ENCODE results near the gene MACROD2.

MACROD2 gene

DNA sequence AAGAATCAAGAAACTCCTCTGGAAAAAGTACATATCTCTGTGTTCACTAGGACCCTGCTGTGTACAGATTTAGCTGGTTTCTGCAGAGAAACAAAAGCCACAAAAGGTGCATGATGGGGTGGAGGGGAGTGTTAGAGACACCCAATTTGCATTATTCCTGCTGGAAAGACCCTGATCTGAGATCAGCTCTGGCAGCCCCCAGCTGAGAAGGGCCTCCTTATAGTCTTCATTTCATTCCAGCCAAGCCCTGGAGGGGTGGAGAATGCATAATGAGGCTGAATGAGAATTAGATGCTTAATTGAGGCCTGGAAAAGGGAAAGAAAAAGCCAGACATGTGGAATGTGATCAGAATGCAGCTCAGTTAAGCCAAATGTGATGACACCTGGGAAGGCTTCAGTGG is 2032.4 kb downstream of the MACROD2 start:
- no peak for DNase-seq

DNA sequence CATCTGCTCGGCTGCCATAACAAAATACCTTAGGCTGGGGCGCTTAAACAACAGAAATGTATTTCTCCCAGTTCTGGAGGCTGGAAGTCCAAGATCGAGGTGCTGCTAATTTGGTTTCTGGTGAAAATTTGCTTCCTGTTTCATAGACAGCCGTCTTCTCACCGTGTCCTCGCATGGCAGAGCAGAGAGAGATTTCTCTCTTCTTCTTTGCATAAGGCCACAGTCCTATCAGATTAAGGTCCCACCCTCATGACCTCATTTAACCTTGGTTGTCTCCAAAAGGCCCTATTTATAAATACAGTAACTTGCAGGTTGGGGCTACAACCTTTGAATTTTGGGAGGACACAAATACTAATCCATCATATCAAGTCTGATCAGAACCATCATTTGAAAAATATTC is 2033.6 kb downstream of the MACROD2 start:
- DNase-seq, result no peak

DNA sequence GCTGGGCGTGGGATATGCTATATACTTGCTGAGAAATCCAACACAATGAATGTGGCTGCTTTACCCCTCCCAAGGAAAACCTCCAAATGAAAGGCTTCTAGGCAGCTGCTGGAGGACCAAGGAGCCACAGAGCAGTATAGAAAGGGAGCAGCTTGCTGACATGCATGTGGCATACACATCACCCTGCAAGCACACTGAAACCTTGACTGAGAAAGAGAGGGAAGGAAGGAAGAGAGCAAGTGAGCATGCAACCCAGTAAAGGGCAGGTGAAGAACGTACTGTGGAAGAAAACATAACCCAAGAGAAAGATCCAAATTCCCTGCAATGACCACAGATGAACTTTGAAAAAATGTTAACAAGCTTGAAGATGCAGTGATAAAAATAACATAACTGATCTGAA is 2034.9 kb downstream of the MACROD2 start:
- no peak for DNase-seq

DNA sequence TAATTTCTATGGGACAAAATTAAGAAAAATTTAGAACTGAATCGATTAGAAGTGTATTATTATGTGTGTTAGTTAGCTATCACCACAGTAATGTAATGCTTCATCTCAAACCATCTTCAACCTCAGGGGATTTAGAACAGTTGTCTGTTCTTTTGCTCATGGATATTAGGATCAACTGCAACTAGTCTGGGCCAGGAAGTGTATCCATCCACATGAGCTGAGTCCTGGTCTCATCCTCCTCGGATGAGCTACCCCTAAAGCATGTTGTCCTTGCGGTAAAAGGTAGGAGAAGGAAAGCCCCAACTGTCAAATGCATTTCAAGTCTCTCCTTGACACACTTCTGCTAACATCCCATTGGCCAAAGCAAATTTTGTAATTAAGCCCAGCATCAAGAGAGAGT is 2040.3 kb downstream of the MACROD2 start:
- no peak for DNase-seq

DNA sequence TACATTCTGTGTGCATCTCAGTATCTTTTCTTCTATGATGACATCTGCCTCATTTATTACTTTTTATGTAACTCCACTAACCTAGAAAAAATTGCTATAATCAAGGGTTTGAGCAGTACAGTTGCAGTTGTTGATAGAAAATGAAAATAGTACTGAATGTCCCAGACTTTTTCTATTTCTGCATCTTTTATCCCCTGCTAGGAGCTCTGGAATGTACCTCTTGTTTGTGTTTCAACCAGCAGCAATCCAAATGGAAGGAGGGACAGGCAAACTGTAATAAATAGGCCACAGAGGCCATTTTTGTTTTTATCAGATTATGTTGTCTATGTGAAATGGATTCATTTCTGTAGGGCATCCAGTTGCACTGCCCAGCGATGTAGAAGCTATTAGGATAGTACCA is 2041.0 kb downstream of the MACROD2 start:
- no peak for DNase-seq

DNA sequence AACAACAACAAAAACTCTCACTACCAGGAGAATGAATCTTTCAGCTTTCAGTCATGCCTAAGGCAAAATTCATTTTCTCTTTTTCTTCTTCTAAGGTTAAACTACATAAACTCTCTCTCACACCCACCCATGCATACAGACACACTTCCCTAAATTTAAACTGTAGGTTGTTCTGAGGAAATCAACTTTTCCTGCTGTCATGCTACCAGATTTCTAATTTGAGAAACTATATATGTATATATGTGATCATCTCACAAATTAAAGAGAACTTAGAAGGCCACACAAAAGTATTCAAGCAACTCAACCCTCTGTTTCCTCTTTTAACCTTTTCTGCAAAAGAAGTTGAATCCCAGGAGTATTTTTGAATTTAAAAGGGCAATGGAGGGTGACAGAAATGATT is 2045.4 kb downstream of the MACROD2 start:
- no peak for DNase-seq

DNA sequence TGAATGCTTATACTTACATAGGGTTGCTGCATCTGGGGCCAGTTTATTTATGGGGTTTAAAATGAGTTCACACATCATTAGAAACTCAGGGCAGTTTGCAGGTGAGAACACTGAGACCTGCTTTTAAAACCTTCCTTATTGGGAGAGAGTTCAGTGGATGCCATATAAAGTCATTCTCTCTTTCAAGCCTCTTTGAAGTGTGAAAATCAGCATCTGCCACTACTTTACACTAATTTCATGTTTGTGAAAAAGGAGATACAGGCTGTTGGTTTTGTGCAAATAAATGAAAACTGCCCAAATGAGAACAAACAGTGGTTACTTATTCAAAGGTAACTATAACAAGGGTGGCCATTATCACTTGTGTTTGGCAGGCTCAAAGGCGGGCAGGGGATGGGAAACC is 2047.4 kb downstream of the MACROD2 start:
- DNase-seq, result no peak

DNA sequence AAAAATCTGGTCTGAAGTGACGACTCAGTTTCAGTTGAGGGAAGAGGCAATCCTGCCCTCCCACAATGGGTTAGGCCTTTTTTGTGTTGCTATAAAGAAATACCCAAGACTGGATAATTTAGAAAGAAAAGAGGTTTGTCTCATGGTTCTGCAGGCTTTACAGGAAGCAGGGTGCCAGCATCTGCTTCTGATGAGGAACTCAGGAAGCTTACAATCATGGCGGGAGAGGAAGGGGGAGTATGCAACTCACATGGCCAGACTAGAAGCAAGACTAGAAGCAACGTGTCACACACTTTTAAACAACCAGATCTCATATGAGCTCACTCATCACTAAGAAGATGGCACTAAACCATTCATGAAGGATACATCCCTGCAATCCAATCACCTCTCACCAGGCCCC is 2048.6 kb downstream of the MACROD2 start:
- no peak for DNase-seq

DNA sequence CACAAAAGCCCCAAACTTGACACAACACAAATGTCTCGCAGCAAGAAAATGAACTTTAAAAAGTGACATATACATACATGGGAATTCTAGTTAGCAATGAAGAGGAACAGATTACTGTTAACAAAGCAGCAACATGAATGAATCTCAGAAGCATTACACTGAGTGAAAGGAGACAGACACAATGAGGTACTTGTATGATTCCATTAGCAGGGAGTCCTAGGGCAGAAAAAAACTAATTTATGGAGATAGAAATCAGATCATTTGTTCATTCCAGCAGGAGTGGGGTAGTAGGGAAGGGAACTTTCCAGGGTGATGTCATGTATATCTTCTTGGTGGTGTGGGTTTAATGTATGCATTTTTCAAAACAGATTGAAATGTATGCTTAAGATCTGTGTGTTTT is 2053.6 kb downstream of the MACROD2 start:
- DNase-seq, result no peak

DNA sequence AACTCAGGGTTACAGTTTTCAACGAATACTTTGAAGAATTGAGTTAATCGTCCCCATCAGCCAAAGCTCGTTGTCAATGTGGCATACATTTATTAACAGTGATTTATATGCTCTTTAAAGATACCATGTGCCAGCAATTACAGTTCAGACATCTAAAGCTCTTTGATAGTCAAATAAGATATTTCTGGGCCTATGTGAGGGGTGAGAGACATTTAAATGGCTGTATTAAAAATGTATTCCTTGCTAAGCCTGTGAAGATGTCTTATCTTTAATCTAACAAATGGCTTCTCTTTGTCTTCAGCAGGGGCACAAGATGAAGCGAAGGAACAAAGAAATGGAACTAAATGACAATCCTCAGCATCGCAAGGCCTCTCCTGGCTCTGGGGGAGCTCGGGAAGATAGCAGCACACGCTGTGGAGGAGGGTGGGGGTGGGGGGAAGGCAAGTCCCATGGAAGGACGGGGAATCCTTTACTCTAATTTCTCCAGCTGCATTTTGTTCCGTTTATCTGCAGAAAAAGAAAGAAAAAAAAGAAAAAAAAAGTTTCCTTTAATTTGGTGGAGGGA is 2054.3 kb downstream of the MACROD2 start:
- no peak for DNase-seq

DNA sequence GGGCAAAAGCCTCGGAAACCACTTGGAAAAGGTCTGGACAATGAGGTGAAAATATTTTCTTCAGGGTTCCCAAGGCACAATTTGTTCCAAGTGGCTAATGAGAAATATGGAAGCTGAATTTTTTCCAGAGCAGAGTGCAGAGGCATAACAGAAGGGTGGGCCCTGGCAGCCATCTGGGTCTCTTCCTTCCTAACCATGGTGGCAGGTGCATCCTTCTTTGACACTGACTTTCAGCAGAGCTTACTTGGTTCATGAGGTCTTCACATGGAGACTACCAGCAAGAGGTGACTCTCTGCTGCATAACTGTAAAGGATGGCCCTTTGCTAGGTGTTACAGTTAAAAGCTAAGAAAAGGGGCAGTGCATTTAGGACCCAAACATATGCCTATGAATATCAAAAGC is 2055.1 kb downstream of the MACROD2 start:
- no peak for DNase-seq

DNA sequence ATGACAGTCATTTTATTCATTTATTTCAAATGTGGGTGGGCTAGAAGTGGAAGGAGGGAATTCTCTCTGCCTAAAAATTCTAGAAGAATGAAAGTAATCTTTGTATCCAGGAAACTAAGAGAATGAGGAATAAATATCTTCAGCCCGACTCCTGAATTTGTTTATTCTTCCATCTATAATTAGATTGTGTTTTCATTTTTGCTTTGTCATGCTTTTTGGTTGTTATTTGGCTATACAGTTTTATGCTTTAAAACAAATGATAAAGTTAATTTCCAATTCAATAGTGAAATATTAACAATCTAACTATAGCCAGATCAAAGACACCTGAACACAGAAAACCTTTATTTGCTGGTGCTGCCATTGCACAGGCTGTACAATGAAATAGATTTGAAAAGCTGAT is 2056.7 kb downstream of the MACROD2 start:
- DNase-seq, result no peak

DNA sequence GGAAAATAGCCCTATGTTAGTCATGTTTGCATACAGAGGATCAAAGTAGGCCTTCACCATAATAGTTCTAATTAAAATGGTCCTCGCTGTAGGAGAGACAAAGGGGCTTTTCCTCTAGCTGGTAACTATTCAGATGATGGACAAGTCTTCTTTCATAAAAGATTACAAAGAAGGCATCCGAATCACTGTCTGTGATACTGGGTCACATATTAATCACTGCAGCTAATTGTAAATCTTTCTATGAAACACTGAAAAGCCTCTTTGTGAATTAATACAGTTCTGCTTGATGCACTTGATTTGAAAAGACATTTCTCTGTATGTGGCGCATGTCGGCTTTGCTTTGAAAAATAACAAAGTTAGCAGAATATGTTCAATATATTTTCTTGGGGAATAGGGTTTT is 2057.1 kb downstream of the MACROD2 start:
- no peak for DNase-seq

DNA sequence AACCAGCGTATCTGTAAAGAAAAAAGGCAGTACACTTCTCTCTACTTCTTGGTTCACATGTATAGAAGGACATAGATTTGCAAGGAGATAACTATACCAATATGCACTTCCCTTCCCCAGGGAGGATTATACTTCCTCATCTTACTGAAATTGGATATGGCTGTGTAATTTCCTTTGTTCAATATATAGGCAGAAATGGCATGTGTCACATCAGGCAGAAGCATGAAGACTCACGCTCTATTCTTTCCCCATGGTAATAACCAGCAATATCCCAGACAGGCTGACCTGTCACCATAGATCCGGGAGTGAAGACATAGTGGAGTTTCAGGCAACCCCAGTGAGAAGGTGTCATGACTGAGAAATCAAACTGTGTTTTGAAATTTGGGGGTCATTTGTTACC is 2059.7 kb downstream of the MACROD2 start:
- DNase-seq, result no peak

DNA sequence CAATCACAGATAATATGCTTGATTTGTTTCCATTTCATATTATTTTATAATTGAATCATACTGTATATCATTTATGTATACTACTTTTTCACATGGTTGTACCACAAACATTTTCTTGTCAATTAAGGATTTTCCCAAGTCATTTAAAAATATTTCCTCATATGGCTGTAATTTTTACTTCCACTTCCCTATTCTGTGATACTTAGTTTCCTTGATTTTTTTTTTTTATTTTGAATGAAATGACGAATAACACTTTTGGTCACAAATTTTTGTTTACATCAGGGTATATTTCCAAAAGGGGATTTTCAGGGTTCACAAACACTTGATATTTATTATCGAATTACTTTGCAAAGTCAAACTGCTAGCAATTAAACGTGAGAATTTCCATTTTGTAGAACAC is 2062.3 kb downstream of the MACROD2 start:
- no peak for DNase-seq

DNA sequence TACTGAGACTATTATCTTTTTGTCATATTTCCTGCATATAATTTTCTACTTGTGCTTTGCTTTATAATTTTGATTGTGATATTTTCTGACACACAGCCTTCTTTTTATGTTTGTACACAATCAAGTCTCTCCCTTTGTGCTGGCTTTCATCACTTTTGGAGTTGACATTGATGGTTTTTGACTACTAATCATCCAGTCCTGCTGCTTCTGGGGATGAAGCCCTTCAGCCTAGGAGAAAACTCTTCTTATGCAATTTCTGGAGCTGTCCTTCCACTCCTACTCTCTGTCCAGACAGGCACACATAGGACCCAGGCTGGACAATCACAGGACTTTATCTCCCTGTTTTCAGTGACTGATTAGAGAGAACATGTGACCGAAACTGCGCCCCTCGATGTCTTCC is 2063.0 kb downstream of the MACROD2 start:
- DNase-seq, result no peak

DNA sequence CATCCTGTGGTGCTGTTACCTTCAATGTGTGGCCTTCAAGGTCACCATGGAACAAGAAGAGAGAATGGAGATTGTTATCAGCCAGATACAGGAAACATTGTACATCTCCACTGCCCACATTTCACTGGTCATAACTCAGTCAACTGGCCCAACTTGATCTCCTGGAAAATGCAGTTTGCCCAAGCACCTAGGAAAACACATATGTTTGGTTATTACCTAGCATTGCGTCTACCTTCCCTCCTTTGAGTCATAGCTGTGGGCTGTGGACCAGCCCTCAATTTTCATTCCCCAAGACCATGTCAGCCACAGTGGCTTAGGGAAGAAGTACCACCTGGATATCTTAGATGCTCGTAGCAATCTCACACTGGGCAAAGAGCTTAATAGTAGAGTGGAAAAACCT is 2064.5 kb downstream of the MACROD2 start:
- no peak for DNase-seq

DNA sequence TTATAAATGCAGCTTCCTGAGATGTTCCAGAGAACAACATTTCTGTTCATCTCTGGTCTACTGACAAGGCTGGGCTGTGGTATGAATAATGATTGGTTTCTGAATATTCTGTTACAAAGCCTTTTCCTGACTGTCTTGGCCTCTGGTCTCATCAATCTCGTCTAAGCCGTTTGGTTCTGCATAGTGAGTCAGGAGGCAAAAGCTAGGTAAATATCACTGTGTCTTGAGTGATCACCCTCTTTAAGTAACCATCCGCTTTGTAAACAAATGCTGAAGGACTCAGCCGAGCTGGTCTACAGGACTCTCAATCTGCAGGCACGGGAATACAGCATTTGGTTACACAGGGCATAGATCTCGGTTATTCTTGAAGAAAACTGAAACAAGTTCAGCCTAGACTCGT is 2066.0 kb downstream of the MACROD2 start:
- no peak for DNase-seq

DNA sequence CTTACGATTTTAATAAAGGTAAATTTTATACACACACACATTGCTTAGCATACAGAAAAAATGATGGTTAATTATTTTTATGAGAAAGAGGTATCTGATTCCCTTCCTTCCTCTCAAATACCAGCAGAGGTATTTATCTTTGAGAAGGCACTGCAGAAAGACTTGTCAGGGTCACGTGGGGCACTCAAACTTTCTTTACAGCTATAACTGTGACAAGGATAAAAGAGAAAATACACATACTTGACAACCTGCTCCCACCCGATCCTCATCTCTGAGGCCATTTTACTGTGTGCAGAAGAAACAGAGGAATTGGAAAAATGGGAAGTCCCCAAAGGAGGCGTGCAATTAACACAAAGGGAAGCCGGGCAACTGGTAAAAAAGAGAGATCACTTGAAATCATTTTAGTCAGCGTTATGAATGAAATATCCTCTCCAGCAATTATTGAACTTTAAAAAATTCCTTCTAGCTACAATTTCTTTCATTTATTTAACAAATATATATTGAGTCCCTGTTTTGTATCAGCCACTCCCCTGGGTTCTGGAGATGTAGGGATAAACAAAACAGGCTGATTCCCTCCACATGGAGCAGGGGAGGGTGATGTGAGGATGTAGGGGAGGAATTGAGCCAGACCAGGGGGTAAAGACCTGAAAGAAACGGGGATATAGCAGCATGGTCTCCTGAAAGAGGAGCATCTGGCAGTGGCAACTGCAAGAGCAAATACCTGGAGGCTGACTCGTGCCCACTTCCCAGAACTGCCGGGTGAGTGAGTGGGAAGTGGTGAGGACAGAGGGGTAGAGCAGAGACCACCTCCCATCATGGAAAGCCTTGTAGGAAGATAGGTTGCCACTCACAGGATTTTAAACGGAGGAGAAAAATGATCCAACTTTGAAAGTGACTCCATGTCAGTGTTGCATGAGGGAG is 2067.6 kb downstream of the MACROD2 start:
- no peak for DNase-seq

DNA sequence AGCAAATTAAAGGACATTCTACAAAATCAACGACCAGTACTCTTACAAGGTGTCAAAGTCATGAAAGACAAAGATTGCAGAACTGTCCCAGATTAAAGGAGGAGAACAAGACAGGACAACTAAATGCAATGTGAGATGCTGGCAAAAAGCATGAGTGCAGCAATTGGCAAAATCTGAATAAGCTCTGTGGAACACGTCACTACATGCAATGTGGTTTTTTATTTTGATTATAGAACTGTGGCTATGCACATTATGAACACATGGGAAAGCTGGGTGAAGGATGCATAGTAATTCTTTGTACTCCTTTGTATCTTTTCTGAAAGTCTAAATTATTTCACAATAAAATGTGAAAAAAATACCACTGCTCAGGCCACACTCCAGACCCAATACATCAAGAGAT is 2068.6 kb downstream of the MACROD2 start:
- no peak for DNase-seq

DNA sequence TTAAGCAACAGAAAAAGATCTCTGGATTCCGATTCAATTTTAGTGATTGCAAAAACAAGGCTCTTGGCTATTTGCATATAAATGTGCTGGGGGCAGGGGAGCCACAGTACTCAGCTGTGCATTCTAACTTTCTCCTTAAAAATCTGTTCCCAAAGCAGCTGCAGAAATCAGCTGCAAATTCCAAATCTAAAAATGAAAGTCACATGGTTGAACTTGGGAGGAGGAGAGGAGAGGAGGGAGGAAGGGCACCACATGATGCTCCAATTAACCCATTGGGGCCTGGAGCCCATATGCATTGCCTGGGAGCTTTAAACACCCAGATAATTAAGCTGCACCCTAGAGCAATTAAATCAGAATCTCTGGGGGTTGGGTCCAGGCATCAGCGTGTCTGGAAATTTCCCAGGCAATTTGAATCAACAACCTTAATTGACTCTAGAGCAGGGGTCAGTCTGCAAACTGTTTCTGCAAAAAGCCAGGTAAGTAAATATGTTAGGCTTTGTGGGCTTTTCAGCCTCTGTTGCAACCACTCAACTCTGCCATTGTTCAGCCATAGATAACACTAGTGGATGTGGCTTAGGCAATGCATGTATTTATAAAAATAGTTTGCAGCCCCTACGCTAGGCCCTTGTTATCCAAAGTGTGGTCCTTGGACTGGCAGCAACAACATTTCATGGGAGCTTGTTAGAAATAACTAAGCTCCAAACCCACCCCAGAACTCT is 2069.8 kb downstream of the MACROD2 start:
- no peak for DNase-seq

DNA sequence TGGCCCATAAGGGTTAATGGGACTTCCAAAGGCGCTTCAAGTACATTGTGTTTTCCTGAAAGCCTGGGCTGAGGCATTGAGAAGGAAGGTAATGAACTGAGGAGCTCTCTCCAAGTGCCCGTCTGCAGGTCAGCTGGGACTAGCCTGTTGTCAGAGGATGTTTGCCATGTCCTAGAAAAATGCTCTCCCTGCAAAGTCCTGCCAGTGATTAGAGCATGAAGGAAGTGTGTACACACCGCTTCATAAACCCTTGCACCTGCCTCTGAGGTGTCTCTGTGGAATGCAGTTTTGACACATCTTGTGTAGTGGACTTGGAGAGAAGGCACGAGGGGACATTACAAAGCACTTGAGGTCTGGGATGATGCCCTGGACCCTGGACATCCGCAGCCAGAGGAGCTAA is 2071.3 kb downstream of the MACROD2 start:
- no peak for DNase-seq

DNA sequence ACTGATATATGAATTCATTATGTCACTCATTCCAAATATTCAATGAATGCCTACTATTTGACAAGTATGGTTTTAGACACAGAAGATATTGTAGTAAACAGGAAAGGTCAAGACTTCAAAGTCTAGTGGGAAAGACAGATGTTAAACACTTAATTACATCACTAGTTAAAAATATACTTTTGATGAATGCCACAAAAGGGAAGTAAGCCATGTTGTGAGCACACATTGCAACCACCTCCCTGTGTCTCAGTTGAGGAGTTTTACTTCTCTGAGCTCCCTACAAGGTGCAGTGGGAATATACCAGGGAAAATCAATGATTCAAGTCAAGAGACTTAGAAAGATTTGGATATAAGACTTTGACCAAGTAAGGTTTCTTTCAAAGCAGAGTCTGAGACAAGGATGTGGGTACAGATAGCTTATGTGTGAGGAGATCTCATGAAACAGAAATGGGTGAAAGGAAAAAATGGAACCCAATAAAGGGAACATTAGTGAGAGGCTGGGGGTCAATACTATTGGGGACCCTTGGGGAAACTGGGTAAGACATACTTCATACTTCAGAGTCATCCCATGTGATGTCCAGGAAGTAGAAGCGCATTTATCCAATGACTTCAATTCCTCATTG is 2074.2 kb downstream of the MACROD2 start:
- no peak for DNase-seq

DNA sequence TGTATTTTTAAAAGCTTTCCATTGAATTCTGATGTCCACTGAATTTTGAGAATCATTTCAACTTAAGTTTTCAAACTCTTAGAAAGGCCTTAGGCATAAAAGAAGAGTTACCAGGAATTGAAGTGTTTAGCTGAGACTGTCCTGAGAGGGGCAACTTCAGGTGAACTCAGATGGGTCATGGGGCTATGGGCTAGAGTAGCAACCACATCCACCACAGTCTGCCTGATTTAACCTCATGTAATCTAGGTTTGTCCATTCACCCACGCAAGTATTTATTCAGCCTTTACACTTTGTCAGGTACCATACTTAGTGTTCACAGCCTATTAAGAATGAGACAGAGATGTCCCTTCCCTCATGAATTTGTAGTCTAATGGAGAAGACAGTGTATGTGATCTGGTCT is 2076.9 kb downstream of the MACROD2 start:
- DNase-seq, result no peak

All from NCI-H748 treated with DMSO at 0.1 percent for 48 hours (cell line).